CD14-positive monocyte (primary cell): Measurements from ENCODE around the gene BID. TPM values are rescaled to one million over a fixed set of nuclear protein-coding genes. Genes with fewer than 3 reads are reported as not detected.

Source experiments
- DNase-seq, 3 donors: peaks; one replicate each; pipeline ENCODE4 v3.0.0-alpha.2; 2011 to 2022
- H2AFZ ChIP-seq: 2 replicates; pipeline ENCODE4 v1.6.0; 2012; ENCODE audit warnings: mild to moderate bottlenecking, low read depth, low read length, inconsistent platforms; ENCODE audit not compliant: insufficient read depth, poor library complexity, severe bottlenecking
- H3K27ac ChIP-seq, 2 donors: 1 replicate in 1 of 2; 2 replicates in 1 of 2; pipeline ENCODE4 v1.5.1; 2012 to 2013; ENCODE audit warnings: low read length in 2 of 2, control low read depth in 1 of 2, inconsistent platforms in 1 of 2, low read depth in 1 of 2, mild to moderate bottlenecking in 1 of 2
- H3K27me3 ChIP-seq, 2 donors: one replicate each; pipeline versions ENCODE4 v1.6.0 to v1.6.1; 2011 to 2013; ENCODE audit warnings: low read length in 2 of 2; ENCODE audit not compliant: control insufficient read depth in 2 of 2, insufficient read depth in 2 of 2
- H3K36me3 ChIP-seq, 2 donors: replicated peaks in 1 of 2; 1 replicate in 1 of 2; 2 replicates in 1 of 2; pipeline versions ENCODE4 v1.5.1 to v1.6.1; 2012 to 2013; ENCODE audit warnings: low read length in 2 of 2, control low read depth in 1 of 2, inconsistent platforms in 1 of 2, mild to moderate bottlenecking in 1 of 2; ENCODE audit not compliant: insufficient read depth in 2 of 2, control insufficient read depth in 1 of 2
- H3K4me1 ChIP-seq, 2 donors: 1 replicate in 1 of 2; 2 replicates in 1 of 2; pipeline versions ENCODE4 v1.5.1 to v1.6.1; 2012 to 2013; ENCODE audit warnings: low read length in 2 of 2, control low read depth in 1 of 2, inconsistent platforms in 1 of 2, mild to moderate bottlenecking in 1 of 2, moderate library complexity in 1 of 2; ENCODE audit not compliant: insufficient read depth in 2 of 2, control insufficient read depth in 1 of 2
- H3K4me2 ChIP-seq: replicated peaks from 2 replicates; pipeline ENCODE3; 2012; ENCODE audit warnings: low read length, moderate library complexity, mild to moderate bottlenecking; ENCODE audit not compliant: poor library complexity, severe bottlenecking; ENCODE audit errors: extremely low read depth
- H3K4me3 ChIP-seq, 3 experiments: fragments of 200-600 bp in 1 of 3; sonication (generic) in 1 of 3; replicated peaks in 1 of 3; 1 replicate in 2 of 3; 2 replicates in 1 of 3; pipeline ENCODE4 v1.5.1; 2011 to 2013; ENCODE audit warnings: low read length in 3 of 3, mild to moderate bottlenecking in 3 of 3, control low read depth in 2 of 3, low read depth in 2 of 3, inconsistent platforms in 1 of 3, moderate library complexity in 1 of 3
- H3K79me2 ChIP-seq: 2 replicates; pipeline ENCODE4 v1.6.0; 2012; ENCODE audit warnings: mild to moderate bottlenecking, control low read depth, inconsistent platforms, low read length, moderate library complexity; ENCODE audit not compliant: insufficient read depth
- H3K9ac ChIP-seq: 2 replicates; pipeline ENCODE4 v1.6.0; 2017; ENCODE audit warnings: low read length, mild to moderate bottlenecking; ENCODE audit not compliant: insufficient read depth, poor library complexity, severe bottlenecking
- H3K9me3 ChIP-seq, 2 donors: replicated peaks in 1 of 2; 1 replicate in 1 of 2; 2 replicates in 1 of 2; pipeline versions ENCODE4 v1.5.1 to v1.6.1; 2012 to 2013; ENCODE audit warnings: low read length in 2 of 2, control low read depth in 1 of 2; ENCODE audit not compliant: control insufficient read depth in 1 of 2, insufficient read depth in 1 of 2
- H4K20me1 ChIP-seq: 2 replicates; pipeline ENCODE4 v1.6.0; 2012; ENCODE audit warnings: mild to moderate bottlenecking, low read length, control low read depth, moderate library complexity; ENCODE audit not compliant: insufficient read depth
- H3K27ac Mint-ChIP-seq, 7 donors: one replicate each; pipeline ENCODE4 v1.8.0; 2020; ENCODE audit warnings: mild to moderate bottlenecking in 7 of 7, mixed read lengths in 7 of 7, moderate library complexity in 6 of 7, inconsistent platforms in 2 of 7
- H3K27me3 Mint-ChIP-seq, 3 donors: one replicate each; pipeline ENCODE4 v1.8.0; 2021 to 2022; ENCODE audit warnings: low read depth in 3 of 3, mild to moderate bottlenecking in 3 of 3, mixed read lengths in 3 of 3, moderate library complexity in 3 of 3, inconsistent platforms in 1 of 3
- H3K36me3 Mint-ChIP-seq, 2 donors: one replicate each; pipeline ENCODE4 v1.8.0; 2020; ENCODE audit warnings: mixed read lengths in 2 of 2, inconsistent platforms in 1 of 2, mild to moderate bottlenecking in 1 of 2
- H3K4me1 Mint-ChIP-seq: one replicate; pipeline ENCODE4 v1.8.0; 2020; ENCODE audit warnings: mild to moderate bottlenecking, mixed read lengths
- H3K4me3 Mint-ChIP-seq, 2 donors: one replicate each; pipeline ENCODE4 v1.8.0; 2020; ENCODE audit warnings: mild to moderate bottlenecking in 2 of 2, mixed read lengths in 2 of 2, moderate library complexity in 1 of 2
- H3K9me3 Mint-ChIP-seq, 7 donors: one replicate each; pipeline ENCODE4 v1.8.0; 2020 to 2022; ENCODE audit warnings: mixed read lengths in 7 of 7, mild to moderate bottlenecking in 6 of 7, moderate library complexity in 6 of 7, inconsistent platforms in 2 of 7
- WGBS: methylation state at CpG from one replicate; pipeline ENCODE4 v1.1.5; 2013; ENCODE audit warnings: missing lambda C conversion rate; ENCODE audit not compliant: insufficient coverage; 5-methylcytosine and 5-hydroxymethylcytosine counted together
- intact Hi-C, 2 donors: fragments of 100-400 bp; cut with micrococcal nuclease; formaldehyde crosslinking; loops; one replicate each; pipeline versions ENCODE4 v1.15.0 to v1.15.1; 2023
- polyA plus RNA-seq, 3 donors: library from polyadenylated mRNA; depleted of rRNA in 1 of 3; unstranded in 2 of 3; stranded (reverse) in 1 of 3; fragments of 300-500 nt in 2 of 3; fragments of >200 nt in 1 of 3; fragmentation: Illumina TruSeq in 2 of 3; gene quantifications; 1 replicate in 2 of 3; 2 replicates in 1 of 3; pipeline ENCODE4 v1.2.3, GENCODE V29; 2012 to 2021
- TF ChIP-seq, protein P1 (sequence below): fragments of 200-600 bp; IDR thresholded peaks from one replicate; pipeline ENCODE4 v1.8.0; 2022; ENCODE audit warnings: antibody characterized with exemption, mild to moderate bottlenecking

Gene BID
- polyA plus RNA-seq, 3 donors = 199 to 423 (median 391) TPM

DNA sequence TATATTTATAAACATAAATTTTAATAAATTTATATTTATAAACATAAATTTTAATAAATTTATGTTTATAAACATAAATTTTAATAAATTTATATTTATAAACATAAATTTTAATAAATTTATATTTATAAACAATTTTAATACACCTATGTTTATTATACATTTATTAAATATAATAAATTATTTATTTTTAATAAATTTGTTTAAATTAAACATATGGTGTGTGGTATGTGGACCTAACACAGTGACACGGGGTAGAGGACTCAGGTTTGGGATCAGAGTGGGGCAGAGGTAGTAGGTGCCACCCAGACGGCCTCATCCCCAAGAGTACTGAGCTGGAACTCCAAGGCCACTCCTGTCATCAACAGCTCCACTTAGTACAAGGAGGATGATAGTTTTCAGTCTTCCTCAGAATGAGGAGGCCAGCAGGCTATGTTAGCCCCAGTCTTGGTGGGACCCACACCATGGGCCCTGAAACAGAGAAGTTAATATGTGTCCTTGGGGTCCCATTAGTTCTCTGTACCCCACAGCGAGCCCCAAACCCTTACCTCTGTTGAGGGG lies 46.7 kb upstream of the BID start:
- Histone ChIP-seq H3K4me2 (no peak overlapping the region), H3K27ac (no peak overlapping the region), H3K4me1 (no peaks in the 10 kb centered on the region), H3K9me3 (no peaks in the 10 kb centered on the region), H3K79me2 (no peaks in the 10 kb centered on the region), H3K36me3 (no peaks in the 10 kb centered on the region), H3K4me3 (no peak overlapping the region), H3K9ac (no peak overlapping the region), H2AFZ (no peak overlapping the region), H3K27me3 (no peaks in the 10 kb centered on the region), H4K20me1 (no peaks in the 10 kb centered on the region)
- TF ChIP-seq, protein P1, sequence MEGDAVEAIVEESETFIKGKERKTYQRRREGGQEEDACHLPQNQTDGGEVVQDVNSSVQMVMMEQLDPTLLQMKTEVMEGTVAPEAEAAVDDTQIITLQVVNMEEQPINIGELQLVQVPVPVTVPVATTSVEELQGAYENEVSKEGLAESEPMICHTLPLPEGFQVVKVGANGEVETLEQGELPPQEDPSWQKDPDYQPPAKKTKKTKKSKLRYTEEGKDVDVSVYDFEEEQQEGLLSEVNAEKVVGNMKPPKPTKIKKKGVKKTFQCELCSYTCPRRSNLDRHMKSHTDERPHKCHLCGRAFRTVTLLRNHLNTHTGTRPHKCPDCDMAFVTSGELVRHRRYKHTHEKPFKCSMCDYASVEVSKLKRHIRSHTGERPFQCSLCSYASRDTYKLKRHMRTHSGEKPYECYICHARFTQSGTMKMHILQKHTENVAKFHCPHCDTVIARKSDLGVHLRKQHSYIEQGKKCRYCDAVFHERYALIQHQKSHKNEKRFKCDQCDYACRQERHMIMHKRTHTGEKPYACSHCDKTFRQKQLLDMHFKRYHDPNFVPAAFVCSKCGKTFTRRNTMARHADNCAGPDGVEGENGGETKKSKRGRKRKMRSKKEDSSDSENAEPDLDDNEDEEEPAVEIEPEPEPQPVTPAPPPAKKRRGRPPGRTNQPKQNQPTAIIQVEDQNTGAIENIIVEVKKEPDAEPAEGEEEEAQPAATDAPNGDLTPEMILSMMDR = no peak
- intact Hi-C loops = no loop called here
- no CpG with 5 or more reads among the region's 3 CpGs for WGBS
- no peak for DNase-seq
- Mint-ChIP-seq H3K4me1 (no peaks in the 10 kb centered on the region), H3K27me3 (no peaks in the 10 kb centered on the region), H3K9me3 (no peaks in the 10 kb centered on the region), H3K27ac (no peak overlapping the region), H3K36me3 (no peaks in the 10 kb centered on the region), H3K4me3 (no peak overlapping the region)

DNA sequence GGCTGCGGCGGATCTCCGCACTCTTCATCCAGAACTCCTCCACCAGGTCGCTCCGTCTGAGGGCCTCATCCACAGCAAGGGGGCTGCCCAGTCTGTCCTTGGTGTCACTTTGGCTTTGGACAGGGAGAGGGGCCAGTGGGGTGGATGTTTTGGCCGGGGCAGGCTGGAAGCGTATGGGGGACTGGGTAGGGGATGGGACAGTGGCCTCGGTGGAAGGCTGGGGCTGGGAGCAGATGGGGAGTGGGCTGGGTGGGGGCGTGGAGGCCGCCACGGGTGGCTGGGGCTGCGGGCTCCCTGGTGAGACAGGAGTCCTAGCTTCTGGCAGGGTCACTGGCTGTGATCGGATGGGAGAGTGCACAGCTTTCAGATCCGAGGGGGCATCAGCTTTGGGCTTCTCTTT lies 44.4 kb upstream of the BID start:
- Mint-ChIP-seq H3K27me3 (peaks cover 0 to 3% (median 2%) of the 10 kb centered on the region in 3 donors), H3K4me1 (no peaks in the 10 kb centered on the region), H3K9me3 (no peaks in the 10 kb centered on the region), H3K27ac (no peak overlapping the region), H3K36me3 (no peaks in the 10 kb centered on the region), H3K4me3 (no peak overlapping the region)
- Histone ChIP-seq H3K4me3 (no peak overlapping the region), H2AFZ (no peak overlapping the region), H3K27ac (no peak overlapping the region), H3K9me3 (no peaks in the 10 kb centered on the region), H3K79me2 (no peaks in the 10 kb centered on the region), H4K20me1 (no peaks in the 10 kb centered on the region), H3K36me3 (no peaks in the 10 kb centered on the region), H3K9ac (no peak overlapping the region), H3K4me1 (no peaks in the 10 kb centered on the region), H3K4me2 (no peak overlapping the region), H3K27me3 (no peaks in the 10 kb centered on the region)
- DNase-seq = no peak
- 94% methylated on average over 8 of the region's 14 CpGs for WGBS
- TF ChIP-seq, protein P1 = no peak
- intact Hi-C loops = no loop called here
